Trophoblast cell (in vitro differentiated cells and primary cell): ENCODE results near the gene UNK. TPM values are rescaled to one million over a fixed set of nuclear protein-coding genes. Genes with fewer than 3 reads are reported as not detected.

ENCODE experiments used
- DNase-seq, 2 donors: peaks; one replicate each; pipeline ENCODE4 v3.0.0-alpha.2; 2016
- H2AFZ ChIP-seq: 2 replicates; pipeline ENCODE4 v1.6.1; 2013; ENCODE audit warnings: low read length, moderate library complexity, mild to moderate bottlenecking; ENCODE audit not compliant: insufficient read depth, poor library complexity
- H2AK5ac ChIP-seq: 2 replicates; pipeline ENCODE4 v1.6.1; 2013; ENCODE audit warnings: mild to moderate bottlenecking, low read length
- H2BK120ac ChIP-seq: 2 replicates; pipeline ENCODE4 v1.6.1; 2013; ENCODE audit warnings: low read length, mild to moderate bottlenecking, moderate library complexity; ENCODE audit not compliant: insufficient read depth, poor library complexity
- H2BK12ac ChIP-seq: 2 replicates; pipeline ENCODE4 v1.6.1; 2013; ENCODE audit warnings: mild to moderate bottlenecking, low read length, moderate library complexity
- H2BK5ac ChIP-seq: 2 replicates; pipeline ENCODE4 v1.6.1; 2013; ENCODE audit warnings: low read length, low read depth, moderate library complexity, mild to moderate bottlenecking; ENCODE audit not compliant: poor library complexity
- H3K14ac ChIP-seq: 2 replicates; pipeline ENCODE4 v1.6.1; 2013; ENCODE audit warnings: mild to moderate bottlenecking, low read length
- H3K18ac ChIP-seq: 2 replicates; pipeline ENCODE4 v1.6.1; 2013; ENCODE audit warnings: mild to moderate bottlenecking, low read length
- H3K23ac ChIP-seq: 2 replicates; pipeline ENCODE4 v1.6.1; 2013; ENCODE audit warnings: low read length
- H3K27ac ChIP-seq: 2 replicates; pipeline ENCODE4 v1.5.1; 2013; ENCODE audit warnings: low read depth, mild to moderate bottlenecking, inconsistent platforms, low read length, moderate library complexity
- H3K27me3 ChIP-seq: 2 replicates; pipeline ENCODE4 v1.6.1; 2013; ENCODE audit warnings: inconsistent platforms, mild to moderate bottlenecking, low read length, moderate library complexity; ENCODE audit not compliant: insufficient read depth
- H3K36me3 ChIP-seq, 2 experiments: 1 replicate in 1 of 2; 2 replicates in 1 of 2; pipeline ENCODE4 v1.6.1; 2013; ENCODE audit warnings: low read length in 2 of 2, mild to moderate bottlenecking in 2 of 2, moderate library complexity in 1 of 2; ENCODE audit not compliant: insufficient read depth in 2 of 2, control insufficient read depth in 1 of 2
- H3K4ac ChIP-seq: 2 replicates; pipeline ENCODE4 v1.6.1; 2013; ENCODE audit warnings: low read depth, mild to moderate bottlenecking, low read length, moderate library complexity
- H3K4me1 ChIP-seq, 2 experiments: 1 replicate in 1 of 2; 2 replicates in 1 of 2; pipeline ENCODE4 v1.6.1; 2013; ENCODE audit warnings: low read length in 2 of 2, mild to moderate bottlenecking in 2 of 2, moderate library complexity in 1 of 2; ENCODE audit not compliant: insufficient read depth in 2 of 2, control insufficient read depth in 1 of 2
- H3K4me2 ChIP-seq: 2 replicates; pipeline ENCODE4 v1.6.1; 2013; ENCODE audit warnings: inconsistent platforms, mild to moderate bottlenecking, low read length, moderate library complexity
- H3K4me3 ChIP-seq: 2 replicates; pipeline ENCODE4 v1.5.1; 2013; ENCODE audit warnings: mild to moderate bottlenecking, low read depth, low read length, inconsistent platforms
- H3K79me1 ChIP-seq: one replicate; pipeline ENCODE4 v1.6.1; 2013; ENCODE audit warnings: low read length
- H3K79me2 ChIP-seq: 2 replicates; pipeline ENCODE4 v1.6.1; 2013; ENCODE audit warnings: low read length, mild to moderate bottlenecking; ENCODE audit not compliant: control insufficient read depth, insufficient read depth, poor library complexity
- H3K9ac ChIP-seq: 2 replicates; pipeline ENCODE4 v1.6.1; 2013; ENCODE audit warnings: mild to moderate bottlenecking, low read length
- H3K9me3 ChIP-seq: 2 replicates; pipeline ENCODE4 v1.6.1; 2013; ENCODE audit warnings: low read depth, mild to moderate bottlenecking, control low read depth, inconsistent platforms, low read length; ENCODE audit not compliant: insufficient read depth
- H4K12ac ChIP-seq: 2 replicates; pipeline ENCODE4 v1.6.1; 2013; ENCODE audit warnings: low read depth, mild to moderate bottlenecking, low read length, moderate library complexity
- H4K8ac ChIP-seq: 2 replicates; pipeline ENCODE4 v1.6.1; 2013; ENCODE audit warnings: low read depth, mild to moderate bottlenecking, low read length, moderate library complexity
- H4K91ac ChIP-seq: one replicate; pipeline ENCODE4 v1.6.1; 2013; ENCODE audit warnings: low read depth, mild to moderate bottlenecking, low read length, moderate library complexity
- WGBS: extraction: QIAGEN DNeasy Blood & Tissue Kit; methylation state at CpG from one replicate; pipeline ENCODE4 v1.1.7; 2013; ENCODE audit warnings: missing lambda C conversion rate; ENCODE audit not compliant: insufficient read length, insufficient coverage; ENCODE audit errors: extremely low coverage; 5-methylcytosine and 5-hydroxymethylcytosine counted together
- polyA plus RNA-seq: library from polyadenylated mRNA; stranded (reverse); fragments of 200-250 nt; gene quantifications from 2 replicates; pipeline ENCODE4 v1.2.3, GENCODE V29; 2013

UNK gene, protein sequence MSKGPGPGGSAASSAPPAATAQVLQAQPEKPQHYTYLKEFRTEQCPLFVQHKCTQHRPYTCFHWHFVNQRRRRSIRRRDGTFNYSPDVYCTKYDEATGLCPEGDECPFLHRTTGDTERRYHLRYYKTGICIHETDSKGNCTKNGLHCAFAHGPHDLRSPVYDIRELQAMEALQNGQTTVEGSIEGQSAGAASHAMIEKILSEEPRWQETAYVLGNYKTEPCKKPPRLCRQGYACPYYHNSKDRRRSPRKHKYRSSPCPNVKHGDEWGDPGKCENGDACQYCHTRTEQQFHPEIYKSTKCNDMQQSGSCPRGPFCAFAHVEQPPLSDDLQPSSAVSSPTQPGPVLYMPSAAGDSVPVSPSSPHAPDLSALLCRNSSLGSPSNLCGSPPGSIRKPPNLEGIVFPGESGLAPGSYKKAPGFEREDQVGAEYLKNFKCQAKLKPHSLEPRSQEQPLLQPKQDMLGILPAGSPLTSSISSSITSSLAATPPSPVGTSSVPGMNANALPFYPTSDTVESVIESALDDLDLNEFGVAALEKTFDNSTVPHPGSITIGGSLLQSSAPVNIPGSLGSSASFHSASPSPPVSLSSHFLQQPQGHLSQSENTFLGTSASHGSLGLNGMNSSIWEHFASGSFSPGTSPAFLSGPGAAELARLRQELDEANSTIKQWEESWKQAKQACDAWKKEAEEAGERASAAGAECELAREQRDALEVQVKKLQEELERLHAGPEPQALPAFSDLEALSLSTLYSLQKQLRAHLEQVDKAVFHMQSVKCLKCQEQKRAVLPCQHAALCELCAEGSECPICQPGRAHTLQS
- 20.5 and 22.3 TPM in 2 replicates for polyA plus RNA-seq

GRCh38 chr17:75784473-75785015 is at the start of gene UNK:
UNK (plus strand) TSS chr17:75784806; CDS start chr17:75784881, 75 bp downstream.
- peaks cover 18% of the 10 kb centered on the region for H3K79me1 ChIP-seq
- H2AFZ ChIP-seq: peak within 1 kb of the TSS; percentile 78
- peak within 1 kb of the TSS; percentile 70 for H3K4me2 ChIP-seq
- no peaks in the 10 kb centered on the region for H3K36me3 ChIP-seq
- peak within 1 kb of the TSS; percentile 72 for H3K4ac ChIP-seq
- no CpG with 5 or more reads among the region's 45 CpGs for WGBS
- H2BK5ac ChIP-seq: peak within 1 kb of the TSS; percentile 97
- H4K91ac ChIP-seq: peak within 1 kb of the TSS; percentile 95
- H3K23ac ChIP-seq: peak within 1 kb of the TSS; percentile 3
- peak within 1 kb of the TSS; percentile 96 for H2BK12ac ChIP-seq
- peak within 1 kb of the TSS; percentile 91 for H4K12ac ChIP-seq
- peaks cover 17% of the 10 kb centered on the region for H3K79me2 ChIP-seq
- peak; percentile 99 for DNase-seq
- no peaks in the 10 kb centered on the region for H3K9me3 ChIP-seq
- H3K14ac ChIP-seq: peak within 1 kb of the TSS; percentile 90
- H4K8ac ChIP-seq: peak within 1 kb of the TSS; percentile 93
- H2BK120ac ChIP-seq: peak within 1 kb of the TSS; percentile 93
- H3K9ac ChIP-seq: peak within 1 kb of the TSS; percentile 98
- H3K4me1 ChIP-seq: peaks cover 3 to 18% of the 10 kb centered on the region in 2 experiments
- H3K27ac ChIP-seq: peak within 1 kb of the TSS; percentile 100
- no peaks in the 10 kb centered on the region for H3K27me3 ChIP-seq
- H3K18ac ChIP-seq: peak within 1 kb of the TSS; percentile 93
- peak within 1 kb of the TSS; percentile 95 for H2AK5ac ChIP-seq
- peak within 1 kb of the TSS; percentile 85 for H3K4me3 ChIP-seq

DNA sequence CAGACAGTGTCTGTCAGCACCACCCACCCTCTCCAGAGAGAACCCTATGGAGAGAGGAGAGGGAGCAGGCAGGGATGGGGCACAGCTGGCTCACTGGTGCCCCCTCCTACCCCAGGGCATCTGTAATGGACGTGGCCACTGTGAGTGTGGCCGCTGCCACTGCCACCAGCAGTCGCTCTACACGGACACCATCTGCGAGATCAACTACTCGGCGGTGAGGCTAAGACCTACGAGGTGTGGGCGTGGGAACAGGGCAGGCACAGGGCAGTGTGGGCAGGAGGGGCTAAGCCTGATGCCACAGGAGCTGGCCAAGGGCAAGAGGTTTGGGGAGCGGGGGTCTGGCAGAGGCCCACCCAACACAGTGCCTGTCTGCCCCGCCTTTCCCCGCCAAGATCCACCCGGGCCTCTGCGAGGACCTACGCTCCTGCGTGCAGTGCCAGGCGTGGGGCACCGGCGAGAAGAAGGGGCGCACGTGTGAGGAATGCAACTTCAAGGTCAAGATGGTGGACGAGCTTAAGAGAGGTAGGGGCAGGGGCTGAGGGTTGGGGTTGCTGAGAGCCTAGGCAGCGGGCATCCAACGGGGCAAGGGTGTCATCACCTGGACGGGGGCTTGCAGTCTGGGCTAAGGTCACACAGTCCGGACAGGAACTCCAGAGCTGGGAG is 48.3 kb upstream of the UNK start:
- no peak overlapping the region for H3K23ac ChIP-seq
- no CpG with 5 or more reads among the region's 26 CpGs for WGBS
- H3K18ac ChIP-seq: no peak overlapping the region
- H3K4me2 ChIP-seq: no peak overlapping the region
- H3K4ac ChIP-seq: no peak overlapping the region
- H4K91ac ChIP-seq: no peak overlapping the region
- no peaks in the 10 kb centered on the region for H3K27me3 ChIP-seq
- no peak overlapping the region for H3K9ac ChIP-seq
- H4K12ac ChIP-seq: no peak overlapping the region
- H2BK5ac ChIP-seq: no peak overlapping the region
- H3K27ac ChIP-seq: no peak overlapping the region
- no peak overlapping the region for H2BK120ac ChIP-seq
- no peak overlapping the region for H2AFZ ChIP-seq
- no peak overlapping the region for H2AK5ac ChIP-seq
- H3K4me3 ChIP-seq: no peak overlapping the region
- no peaks in the 10 kb centered on the region for H3K79me1 ChIP-seq
- H3K79me2 ChIP-seq: no peaks in the 10 kb centered on the region
- H4K8ac ChIP-seq: no peak overlapping the region
- H3K4me1 ChIP-seq: no peaks in the 10 kb centered on the region
- H3K9me3 ChIP-seq: peaks cover 4% of the 10 kb centered on the region
- H3K14ac ChIP-seq: no peak overlapping the region
- DNase-seq: no peak
- no peak overlapping the region for H2BK12ac ChIP-seq
- peaks cover 27 to 48% of the 10 kb centered on the region in 2 experiments for H3K36me3 ChIP-seq

DNA sequence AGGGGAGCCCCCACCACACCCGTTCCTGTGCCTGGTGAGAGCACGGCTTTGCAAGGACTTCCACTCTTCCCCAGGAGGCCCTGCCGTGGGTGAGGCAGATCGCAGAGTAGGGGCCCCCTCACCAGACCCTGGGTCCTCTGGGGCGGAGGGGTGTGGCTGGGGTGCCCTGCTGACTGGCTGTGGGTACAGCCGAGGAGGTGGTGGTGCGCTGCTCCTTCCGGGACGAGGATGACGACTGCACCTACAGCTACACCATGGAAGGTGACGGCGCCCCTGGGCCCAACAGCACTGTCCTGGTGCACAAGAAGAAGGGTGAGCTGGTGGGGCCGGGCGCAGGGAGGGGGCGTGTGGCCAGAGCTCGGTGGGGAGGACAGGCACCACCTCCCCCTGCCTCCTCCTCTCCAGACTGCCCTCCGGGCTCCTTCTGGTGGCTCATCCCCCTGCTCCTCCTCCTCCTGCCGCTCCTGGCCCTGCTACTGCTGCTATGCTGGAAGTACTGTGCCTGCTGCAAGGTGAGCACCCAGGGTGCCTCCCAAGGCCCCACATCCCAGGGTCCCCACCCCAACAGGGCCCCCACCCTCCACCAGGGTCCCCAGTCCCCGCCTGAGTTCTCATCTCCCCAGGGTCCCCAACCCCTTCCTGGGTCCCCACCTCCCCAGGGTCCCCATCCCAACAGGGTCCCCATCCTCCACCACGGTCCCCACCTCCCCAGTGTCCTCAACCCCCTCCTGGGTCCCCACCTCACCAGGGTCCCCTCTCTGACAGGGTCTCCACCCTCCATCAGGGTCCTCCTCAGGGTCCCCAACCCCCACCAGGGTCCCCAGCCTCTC is 47.3 kb upstream of the UNK start:
- H3K79me2 ChIP-seq: no peaks in the 10 kb centered on the region
- no peak overlapping the region for H2BK120ac ChIP-seq
- peaks cover 33 to 44% of the 10 kb centered on the region in 2 experiments for H3K36me3 ChIP-seq
- H3K79me1 ChIP-seq: no peaks in the 10 kb centered on the region
- H4K91ac ChIP-seq: no peak overlapping the region
- H2BK5ac ChIP-seq: no peak overlapping the region
- no peak overlapping the region for H2AFZ ChIP-seq
- H3K4me3 ChIP-seq: no peak overlapping the region
- no peak overlapping the region for H4K12ac ChIP-seq
- no peak overlapping the region for H3K9ac ChIP-seq
- no CpG with 5 or more reads among the region's 20 CpGs for WGBS
- no peaks in the 10 kb centered on the region for H3K27me3 ChIP-seq
- no peak overlapping the region for H2AK5ac ChIP-seq
- H3K27ac ChIP-seq: no peak overlapping the region
- no peak overlapping the region for H4K8ac ChIP-seq
- H3K14ac ChIP-seq: no peak overlapping the region
- DNase-seq: no peak
- H3K23ac ChIP-seq: no peak overlapping the region
- no peak overlapping the region for H3K18ac ChIP-seq
- peaks cover 4% of the 10 kb centered on the region for H3K9me3 ChIP-seq
- H3K4ac ChIP-seq: no peak overlapping the region
- no peak overlapping the region for H2BK12ac ChIP-seq
- no peak overlapping the region for H3K4me2 ChIP-seq
- no peaks in the 10 kb centered on the region for H3K4me1 ChIP-seq
